Bronchial epithelial cell (primary cell): Measurements from ENCODE around the gene ZNF266. TPM values are rescaled to one million over a fixed set of nuclear protein-coding genes. Genes with fewer than 3 reads are reported as not detected.

ENCODE experiments used
- DNase-seq: peaks from one replicate; pipeline ENCODE4 v3.0.0-alpha.2; 2010; ENCODE audit warnings: low read depth
- FAIRE-seq: peaks from 2 replicates; lab custom pipeline; 2011; peaks lifted over from hg19 to GRCh38; lab: Jason Lieb, UNC
- H3K27me3 ChIP-seq: 2 replicates; pipeline ENCODE4 v1.5.1; 2011; ENCODE audit warnings: low read length; ENCODE audit not compliant: control insufficient read depth, insufficient read depth
- H3K36me3 ChIP-seq: 2 replicates; pipeline ENCODE4 v1.5.1; 2011; ENCODE audit warnings: low read length; ENCODE audit not compliant: control insufficient read depth, insufficient read depth
- H3K4me3 ChIP-seq: 2 replicates; pipeline ENCODE4 v1.5.1; 2011; ENCODE audit warnings: mild to moderate bottlenecking, low read depth, low read length, control low read depth
- CTCF ChIP-seq: IDR thresholded peaks from 2 replicates; pipeline ENCODE4 v1.5.1; 2011; ENCODE audit warnings: mild to moderate bottlenecking, moderate library complexity, low read length, control low read depth, inconsistent platforms; ENCODE audit not compliant: insufficient read depth, severe bottlenecking
- total RNA-seq: library from RNA; depleted of rRNA; stranded (reverse); fragments of >200 nt; gene quantifications from 2 replicates; pipeline ENCODE4 v1.2.1, GENCODE V29; 2014

The ZNF266 gene
- total RNA-seq, 1 donor from 2014 or later = 10.3 TPM

GRCh38 chr19:9427941-9428340, 7.4 kb downstream of the ZNF266 start:
- H3K27me3 ChIP-seq = no peaks in the 10 kb centered on the region
- no peak for TF ChIP-seq CTCF
- FAIRE-seq = no peak
- H3K36me3 ChIP-seq = peaks cover 5% of the 10 kb centered on the region
- DNase-seq = no peak
- no peak overlapping the region for H3K4me3 ChIP-seq

- Histone ChIP-seq H3K27me3 (no peaks in the 10 kb centered on the region), H3K36me3 (peaks cover 13% of the 10 kb centered on the region), H3K4me3 (no peak overlapping the region)
- TF ChIP-seq CTCF = no peak
- DNase-seq = no peak
- no peak for FAIRE-seq
These were observed 22.0 kb downstream of the ZNF266 start for GRCh38 chr19:9413240-9413954.

GRCh38 chr19:9407827-9408226, 27.5 kb downstream of the ZNF266 start:
- peak overlapping the region; percentile 77 for H3K4me3 ChIP-seq
- no peaks in the 10 kb centered on the region for H3K36me3 ChIP-seq
- DNase-seq = no peak
- no peaks in the 10 kb centered on the region for H3K27me3 ChIP-seq
- no peak for FAIRE-seq
- no peak for TF ChIP-seq CTCF

GRCh38 chr19:9406798-9407352, 28.5 kb downstream of the ZNF266 start:
- H3K36me3 ChIP-seq = no peaks in the 10 kb centered on the region
- DNase-seq (peak; percentile 69), FAIRE-seq (no peak)
- TF ChIP-seq CTCF = no peak
- no peaks in the 10 kb centered on the region for H3K27me3 ChIP-seq
- H3K4me3 ChIP-seq = peak overlapping the region; percentile 77

DNA sequence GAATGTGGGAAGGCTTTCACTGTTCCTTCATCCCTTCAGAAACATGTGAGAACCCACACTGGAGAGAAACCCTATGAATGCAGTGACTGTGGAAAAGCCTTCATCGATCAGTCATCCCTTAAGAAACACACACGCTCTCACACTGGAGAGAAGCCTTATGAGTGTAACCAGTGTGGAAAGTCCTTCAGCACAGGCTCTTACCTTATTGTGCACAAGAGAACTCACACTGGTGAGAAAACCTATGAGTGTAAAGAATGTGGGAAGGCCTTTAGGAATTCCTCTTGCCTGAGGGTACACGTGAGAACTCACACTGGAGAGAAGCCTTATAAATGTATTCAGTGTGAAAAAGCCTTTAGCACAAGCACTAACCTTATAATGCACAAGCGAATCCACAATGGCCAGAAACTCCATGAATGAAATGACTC, 54.0 kb downstream of the ZNF266 start:
- FAIRE-seq = no peak
- no peak for TF ChIP-seq CTCF
- Histone ChIP-seq H3K27me3 (no peaks in the 10 kb centered on the region), H3K4me3 (no peak overlapping the region), H3K36me3 (peaks cover 7% of the 10 kb centered on the region)
- DNase-seq = no peak
